ENCODE measurements around the gene COPS7A. TPM values are rescaled to one million over a fixed set of nuclear protein-coding genes. Genes with fewer than 3 reads are reported as not detected.
A peak's percentile ranks its signal among the peaks of the same experiment; 100 is the strongest.

Gene COPS7A
- polyA plus RNA-seq, 3 donors, result 70.1 to 77.1 (median 72.3) TPM

DNA sequence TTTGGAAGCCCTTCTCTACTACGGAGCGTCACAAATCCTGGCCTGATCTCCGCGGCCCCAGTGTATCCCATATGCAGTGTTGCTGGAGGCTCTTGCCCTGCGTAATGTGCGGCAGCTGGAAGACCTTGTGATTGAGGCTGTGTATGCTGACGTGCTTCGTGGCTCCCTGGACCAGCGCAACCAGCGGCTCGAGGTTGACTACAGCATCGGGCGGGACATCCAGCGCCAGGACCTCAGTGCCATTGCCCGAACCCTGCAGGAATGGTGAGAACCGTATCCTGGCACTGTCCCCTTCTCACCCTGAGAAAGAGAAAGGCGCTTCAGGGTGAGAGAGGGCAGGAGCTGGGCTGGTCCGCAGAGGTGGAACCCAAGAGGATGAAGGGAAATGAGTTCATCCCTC lies 5.3 kb downstream of the COPS7A start:
- Histone ChIP-seq H3K27ac (ENCODE audit: low read depth in 1 of 2, low read length in 2 of 2) (no peak overlapping the region), H4K20me1 (ENCODE audit: insufficient read depth, low read length) (peaks cover 5% of the 10 kb centered on the region), H3K4me2 (replicated peaks; ENCODE audit: extremely low read depth, low read length, poor library complexity, severe bottlenecking) (no peak overlapping the region), H3K9ac (ENCODE audit: insufficient read depth, low read length, poor library complexity, severe bottlenecking) (no peak overlapping the region), H3K27me3 (ENCODE audit: control insufficient read depth in 2 of 2, insufficient read depth in 2 of 2, low read length in 2 of 2) (no peaks in the 10 kb centered on the region), H2AFZ (ENCODE audit: insufficient read depth, low read depth, low read length, poor library complexity, severe bottlenecking) (no peak overlapping the region), H3K4me3 (replicated peaks in 1 of 3; ENCODE audit: low read depth in 2 of 3, low read length in 3 of 3) (no peak overlapping the region), H3K79me2 (ENCODE audit: insufficient read depth, low read length) (peaks cover 19% of the 10 kb centered on the region), H3K36me3 (replicated peaks in 1 of 2; ENCODE audit: control insufficient read depth in 1 of 2, insufficient read depth in 2 of 2, low read length in 2 of 2) (peaks cover 56 to 75% of the 10 kb centered on the region in 2 donors), H3K9me3 (replicated peaks in 1 of 2; ENCODE audit: control insufficient read depth in 1 of 2, insufficient read depth in 1 of 2, low read length in 2 of 2) (no peaks in the 10 kb centered on the region), H3K4me1 (ENCODE audit: control insufficient read depth in 1 of 2, insufficient read depth in 2 of 2, low read length in 2 of 2) (peaks cover 8 to 9% of the 10 kb centered on the region in 2 donors)
- intact Hi-C loops (cut with micrococcal nuclease), result loop anchor here in 1 of 2 donors (10.0 kb wide), 1 partner anchor 64 kb away; the partner anchor contains the start of gene ING4
- Mint-ChIP-seq H3K27ac (peak overlapping the region in 1 of 7 donors; percentile 10), H3K4me1 (peaks cover 8% of the 10 kb centered on the region), H3K36me3 (peaks cover 58 to 84% of the 10 kb centered on the region in 2 donors), H3K9me3 (no peaks in the 10 kb centered on the region), H3K27me3 (ENCODE audit: low read depth in 3 of 3) (peaks cover 0 to 2% (median 0%) of the 10 kb centered on the region in 3 donors), H3K4me3 (no peak overlapping the region)
- DNase-seq, result no peak
- TF ChIP-seq, protein P1, sequence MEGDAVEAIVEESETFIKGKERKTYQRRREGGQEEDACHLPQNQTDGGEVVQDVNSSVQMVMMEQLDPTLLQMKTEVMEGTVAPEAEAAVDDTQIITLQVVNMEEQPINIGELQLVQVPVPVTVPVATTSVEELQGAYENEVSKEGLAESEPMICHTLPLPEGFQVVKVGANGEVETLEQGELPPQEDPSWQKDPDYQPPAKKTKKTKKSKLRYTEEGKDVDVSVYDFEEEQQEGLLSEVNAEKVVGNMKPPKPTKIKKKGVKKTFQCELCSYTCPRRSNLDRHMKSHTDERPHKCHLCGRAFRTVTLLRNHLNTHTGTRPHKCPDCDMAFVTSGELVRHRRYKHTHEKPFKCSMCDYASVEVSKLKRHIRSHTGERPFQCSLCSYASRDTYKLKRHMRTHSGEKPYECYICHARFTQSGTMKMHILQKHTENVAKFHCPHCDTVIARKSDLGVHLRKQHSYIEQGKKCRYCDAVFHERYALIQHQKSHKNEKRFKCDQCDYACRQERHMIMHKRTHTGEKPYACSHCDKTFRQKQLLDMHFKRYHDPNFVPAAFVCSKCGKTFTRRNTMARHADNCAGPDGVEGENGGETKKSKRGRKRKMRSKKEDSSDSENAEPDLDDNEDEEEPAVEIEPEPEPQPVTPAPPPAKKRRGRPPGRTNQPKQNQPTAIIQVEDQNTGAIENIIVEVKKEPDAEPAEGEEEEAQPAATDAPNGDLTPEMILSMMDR (IDR thresholded peaks at IDR 0.05), result no peak
- 97% methylated on average over 15 of the region's 18 CpGs for WGBS (ENCODE audit: insufficient coverage)

GRCh38 chr12:6730169-6730568 lies 6.3 kb downstream of the COPS7A start:
- peaks cover 10% of the 10 kb centered on the region for H3K79me2 ChIP-seq (ENCODE audit: insufficient read depth, low read length)
- no peaks in the 10 kb centered on the region for H3K9me3 ChIP-seq (replicated peaks in 1 of 2; ENCODE audit: control insufficient read depth in 1 of 2, insufficient read depth in 1 of 2, low read length in 2 of 2)
- no peak overlapping the region for H3K27ac ChIP-seq (ENCODE audit: low read depth in 1 of 2, low read length in 2 of 2)
- TF ChIP-seq, protein P1 (IDR thresholded peaks at IDR 0.05), result no peak
- H2AFZ ChIP-seq (ENCODE audit: insufficient read depth, low read depth, low read length, poor library complexity, severe bottlenecking), result no peak overlapping the region
- no peak overlapping the region for H3K9ac ChIP-seq (ENCODE audit: insufficient read depth, low read length, poor library complexity, severe bottlenecking)
- no peak overlapping the region for H3K4me3 ChIP-seq (replicated peaks in 1 of 3; ENCODE audit: low read depth in 2 of 3, low read length in 3 of 3)
- Mint-ChIP-seq H3K9me3 (no peaks in the 10 kb centered on the region), H3K36me3 (peaks cover 66 to 94% of the 10 kb centered on the region in 2 donors), H3K27ac (peak overlapping the region in 1 of 7 donors; percentile 37), H3K4me1 (no peaks in the 10 kb centered on the region), H3K4me3 (no peak overlapping the region), H3K27me3 (ENCODE audit: low read depth in 3 of 3) (peaks cover 0 to 2% (median 0%) of the 10 kb centered on the region in 3 donors)
- H3K4me2 ChIP-seq (replicated peaks; ENCODE audit: extremely low read depth, low read length, poor library complexity, severe bottlenecking), result no peak overlapping the region
- H3K4me1 ChIP-seq (ENCODE audit: control insufficient read depth in 1 of 2, insufficient read depth in 2 of 2, low read length in 2 of 2), result no peaks in the 10 kb centered on the region
- H4K20me1 ChIP-seq (ENCODE audit: insufficient read depth, low read length), result no peaks in the 10 kb centered on the region
- 95% methylated on average over 6 of the region's 8 CpGs for WGBS (ENCODE audit: insufficient coverage)
- H3K27me3 ChIP-seq (ENCODE audit: control insufficient read depth in 2 of 2, insufficient read depth in 2 of 2, low read length in 2 of 2), result no peaks in the 10 kb centered on the region
- peaks cover 64 to 85% of the 10 kb centered on the region in 2 donors for H3K36me3 ChIP-seq (replicated peaks in 1 of 2; ENCODE audit: control insufficient read depth in 1 of 2, insufficient read depth in 2 of 2, low read length in 2 of 2)
- intact Hi-C loops (cut with micrococcal nuclease), result no loop called here
- DNase-seq, result no peak

Data from CD14-positive monocyte (primary cell).